Neural crest cell (in vitro differentiated cells): ENCODE data around the gene MICB. TPM values are rescaled to one million over a fixed set of nuclear protein-coding genes. Genes with fewer than 3 reads are reported as not detected.

Experiments used
- DNase-seq: peaks from one replicate; pipeline ENCODE4 v3.0.0; 2021; ENCODE audit warnings: low read depth, mixed read lengths, low spot score
- H3K27ac Mint-ChIP-seq: one replicate; pipeline ENCODE4 v1.8.0; 2021; ENCODE audit warnings: mild to moderate bottlenecking, mixed read lengths; ENCODE audit not compliant: unreplicated experiment
- H3K27me3 Mint-ChIP-seq: 2 replicates; pipeline ENCODE4 v1.8.0; 2021; ENCODE audit warnings: low read depth, mild to moderate bottlenecking, mixed read lengths
- H3K36me3 Mint-ChIP-seq: 2 replicates; pipeline ENCODE4 v1.8.0; 2021; ENCODE audit warnings: low read depth, mild to moderate bottlenecking, mixed read lengths
- H3K4me1 Mint-ChIP-seq: 2 replicates; pipeline ENCODE4 v1.8.0; 2021; ENCODE audit warnings: mixed read lengths
- H3K4me3 Mint-ChIP-seq: one replicate; pipeline ENCODE4 v1.8.0; 2021; ENCODE audit warnings: mild to moderate bottlenecking, mixed read lengths
- H3K9me3 Mint-ChIP-seq: 2 replicates; pipeline ENCODE4 v1.8.0; 2021; ENCODE audit warnings: mixed read lengths
- total RNA-seq: library from RNA; stranded (reverse); gene quantifications from 2 replicates; pipeline ENCODE4 v1.2.1, GENCODE V29; 2021
- TF ChIP-seq, protein P1 (sequence below): fragments of 200-600 bp; sonication (generic); conservative IDR thresholded peaks from 2 replicates; pipeline ENCODE4 v1.5.0; 2021; ENCODE audit warnings: antibody characterized with exemption, mild to moderate bottlenecking

MICB gene
- total RNA-seq, 1 donor from 2014 or later = 0.61 TPM

DNA sequence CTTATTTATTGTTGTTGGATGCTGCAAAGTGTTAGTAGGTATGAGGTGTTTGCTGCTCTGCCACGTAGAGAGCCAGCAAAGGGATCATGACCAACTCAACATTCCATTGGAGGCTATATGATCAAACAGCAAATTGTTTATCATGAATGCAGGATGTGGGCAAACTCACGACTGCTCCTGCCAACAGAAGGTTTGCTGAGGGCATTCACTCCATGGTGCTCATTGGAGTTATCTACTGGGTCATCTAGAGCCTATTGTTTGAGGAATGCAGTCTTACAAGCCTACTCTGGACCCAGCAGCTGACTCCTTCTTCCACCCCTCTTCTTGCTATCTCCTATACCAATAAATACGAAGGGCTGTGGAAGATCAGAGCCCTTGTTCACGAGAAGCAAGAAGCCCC, 12.1 kb downstream of the MICB start:
- H3K27me3 Mint-ChIP-seq = peaks cover 35% of the 10 kb centered on the region
- no peaks in the 10 kb centered on the region for H3K4me1 Mint-ChIP-seq
- H3K36me3 Mint-ChIP-seq = no peaks in the 10 kb centered on the region
- H3K27ac Mint-ChIP-seq = no peak overlapping the region
- no peak for DNase-seq
- H3K9me3 Mint-ChIP-seq = no peaks in the 10 kb centered on the region
- H3K4me3 Mint-ChIP-seq = no peak overlapping the region
- TF ChIP-seq, protein P1, sequence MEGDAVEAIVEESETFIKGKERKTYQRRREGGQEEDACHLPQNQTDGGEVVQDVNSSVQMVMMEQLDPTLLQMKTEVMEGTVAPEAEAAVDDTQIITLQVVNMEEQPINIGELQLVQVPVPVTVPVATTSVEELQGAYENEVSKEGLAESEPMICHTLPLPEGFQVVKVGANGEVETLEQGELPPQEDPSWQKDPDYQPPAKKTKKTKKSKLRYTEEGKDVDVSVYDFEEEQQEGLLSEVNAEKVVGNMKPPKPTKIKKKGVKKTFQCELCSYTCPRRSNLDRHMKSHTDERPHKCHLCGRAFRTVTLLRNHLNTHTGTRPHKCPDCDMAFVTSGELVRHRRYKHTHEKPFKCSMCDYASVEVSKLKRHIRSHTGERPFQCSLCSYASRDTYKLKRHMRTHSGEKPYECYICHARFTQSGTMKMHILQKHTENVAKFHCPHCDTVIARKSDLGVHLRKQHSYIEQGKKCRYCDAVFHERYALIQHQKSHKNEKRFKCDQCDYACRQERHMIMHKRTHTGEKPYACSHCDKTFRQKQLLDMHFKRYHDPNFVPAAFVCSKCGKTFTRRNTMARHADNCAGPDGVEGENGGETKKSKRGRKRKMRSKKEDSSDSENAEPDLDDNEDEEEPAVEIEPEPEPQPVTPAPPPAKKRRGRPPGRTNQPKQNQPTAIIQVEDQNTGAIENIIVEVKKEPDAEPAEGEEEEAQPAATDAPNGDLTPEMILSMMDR = no peak

DNA sequence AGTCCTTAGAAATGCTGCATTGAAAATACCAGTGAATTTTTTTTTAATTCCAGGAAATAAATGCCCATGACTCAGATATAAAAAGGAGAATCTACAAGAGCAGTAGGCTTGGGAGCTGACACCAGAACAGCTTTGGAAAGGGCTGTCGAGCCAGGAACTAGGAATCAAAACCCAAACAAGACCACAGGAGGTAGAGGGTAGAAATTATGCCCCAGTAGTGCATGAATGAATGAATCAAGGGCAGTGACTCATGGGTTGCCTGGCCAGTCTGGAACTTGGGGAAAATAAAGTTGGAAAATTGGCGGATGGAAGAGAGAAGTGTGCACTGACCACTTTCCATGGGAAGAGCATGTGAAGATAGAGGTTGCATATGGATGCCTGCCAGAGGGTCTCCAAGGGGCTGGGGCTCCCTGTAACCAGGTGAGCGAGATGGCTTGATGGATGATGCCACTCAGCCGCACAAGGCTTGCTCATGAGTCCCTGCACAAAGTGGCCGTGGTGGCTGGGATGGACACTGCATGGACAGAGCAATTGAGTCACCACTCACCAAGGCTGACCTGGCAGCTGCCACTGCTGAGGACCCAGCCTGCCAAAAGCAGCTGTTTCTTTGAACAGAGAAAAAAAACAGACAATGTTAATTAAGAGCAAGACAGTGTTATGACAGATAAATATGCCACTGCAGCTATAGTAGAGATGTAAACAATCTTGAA, 15.7 kb downstream of the MICB start:
- Mint-ChIP-seq H3K4me1 (no peaks in the 10 kb centered on the region), H3K27me3 (peaks cover 48% of the 10 kb centered on the region), H3K27ac (no peak overlapping the region), H3K4me3 (no peak overlapping the region), H3K36me3 (no peaks in the 10 kb centered on the region), H3K9me3 (no peaks in the 10 kb centered on the region)
- no peak for DNase-seq
- TF ChIP-seq, protein P1 = no peak

DNA sequence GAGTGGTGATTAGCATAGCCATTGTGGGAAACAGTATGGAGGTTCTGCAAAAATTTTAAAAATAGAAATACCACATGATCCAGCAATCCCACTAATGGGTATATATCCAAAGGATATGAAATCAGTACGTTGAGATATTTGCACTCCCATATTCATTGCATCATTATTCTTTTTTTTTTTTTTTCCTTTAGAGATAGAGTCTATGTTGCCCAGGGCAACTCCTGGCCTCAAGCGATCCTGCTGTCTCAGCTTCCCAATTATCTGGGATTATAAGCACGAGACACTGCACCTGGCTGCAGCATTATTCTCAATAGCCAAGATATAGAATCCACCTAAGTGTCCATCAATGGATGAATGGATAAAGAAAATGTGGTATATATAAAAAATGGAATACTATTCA, 23.9 kb downstream of the MICB start:
- H3K27me3 Mint-ChIP-seq = peaks cover 33% of the 10 kb centered on the region
- H3K4me3 Mint-ChIP-seq = no peak overlapping the region
- no peaks in the 10 kb centered on the region for H3K9me3 Mint-ChIP-seq
- TF ChIP-seq, protein P1 = no peak
- DNase-seq = no peak
- H3K36me3 Mint-ChIP-seq = no peaks in the 10 kb centered on the region
- H3K4me1 Mint-ChIP-seq = no peaks in the 10 kb centered on the region
- no peak overlapping the region for H3K27ac Mint-ChIP-seq

DNA sequence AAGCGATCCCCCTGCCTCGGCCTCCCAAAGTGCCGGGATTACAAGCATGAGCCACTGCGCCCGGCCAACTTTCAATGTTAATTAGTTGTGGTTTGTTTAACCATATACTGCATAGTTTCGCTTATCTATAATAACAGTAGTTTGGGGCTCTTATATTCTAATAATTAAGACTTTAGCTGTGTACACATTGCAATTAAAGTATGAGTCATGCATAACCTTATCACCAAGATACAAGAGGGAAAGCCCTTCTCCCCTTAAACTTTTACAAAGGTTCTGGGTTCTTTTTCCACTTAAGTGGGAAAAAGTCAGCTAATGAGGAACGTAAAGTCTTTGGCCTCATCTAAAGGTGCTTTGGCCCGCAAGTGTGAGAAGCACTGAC, 27.6 kb downstream of the MICB start:
- Mint-ChIP-seq H3K27ac (no peak overlapping the region), H3K9me3 (no peaks in the 10 kb centered on the region), H3K4me1 (peaks cover 5% of the 10 kb centered on the region), H3K36me3 (peaks cover 9% of the 10 kb centered on the region), H3K4me3 (peak overlapping the region; percentile 6), H3K27me3 (peaks cover 24% of the 10 kb centered on the region)
- TF ChIP-seq, protein P1 = no peak
- DNase-seq = no peak

DNA sequence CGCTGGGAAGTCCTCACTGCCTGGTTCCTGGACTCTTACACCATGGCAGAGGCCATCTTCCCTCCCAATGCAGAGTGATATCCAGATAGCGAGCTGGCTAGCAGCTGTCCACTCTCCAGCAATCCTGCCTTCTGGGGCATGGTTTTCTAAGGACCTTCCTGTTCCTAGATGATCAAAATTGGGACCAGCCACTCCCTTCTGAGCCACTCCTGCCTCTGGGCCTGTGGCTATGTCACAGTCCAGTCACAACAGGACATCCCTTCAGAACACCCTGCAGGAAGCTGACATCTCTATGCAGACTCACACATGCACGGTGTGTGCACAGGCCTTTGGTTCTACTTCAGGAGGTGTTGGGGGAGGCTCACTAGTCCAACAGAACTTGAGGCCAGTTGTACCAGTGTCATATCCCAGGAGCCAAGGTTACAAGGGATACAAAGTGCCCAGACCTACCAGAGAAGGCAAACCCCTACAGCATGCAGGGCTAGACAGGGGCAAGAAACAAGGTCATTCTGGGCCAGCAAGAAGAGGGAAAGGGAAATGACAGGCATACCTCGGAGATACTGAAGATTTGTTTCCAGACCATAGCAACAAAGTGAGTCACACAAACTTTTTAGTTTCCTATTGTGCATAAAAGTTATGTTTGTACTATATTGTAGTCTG, 28.1 kb downstream of the MICB start:
- TF ChIP-seq, protein P1 = no peak
- Mint-ChIP-seq H3K27ac (no peak overlapping the region), H3K9me3 (no peaks in the 10 kb centered on the region), H3K4me1 (peaks cover 5% of the 10 kb centered on the region), H3K36me3 (peaks cover 14% of the 10 kb centered on the region), H3K27me3 (peaks cover 21% of the 10 kb centered on the region), H3K4me3 (peak overlapping the region; percentile 6)
- no peak for DNase-seq
